Stimulated activated CD8-positive, alpha-beta memory T cell treated with anti-CD3 and anti-CD28 coated beads, Interleukin-15, amount 100 ng/mL, for 48 hours (primary cell): ENCODE data around the gene FAS.
"Not testable (repeated sequence)": the region's sequence is repeated elsewhere in the genome, so short reads cannot be mapped to it uniquely, and the experiment has no call there.

Experiments
- DNase-seq, 2 donors: peaks; one replicate each; pipeline ENCODE4 v3.0.0-alpha.2; 2020; ENCODE audit warnings: low read depth in 2 of 2

The FAS gene

GRCh38 chr10:88992921-88993524 lies 2.4 kb downstream of the FAS start:
- DNase-seq, result no peak

DNA sequence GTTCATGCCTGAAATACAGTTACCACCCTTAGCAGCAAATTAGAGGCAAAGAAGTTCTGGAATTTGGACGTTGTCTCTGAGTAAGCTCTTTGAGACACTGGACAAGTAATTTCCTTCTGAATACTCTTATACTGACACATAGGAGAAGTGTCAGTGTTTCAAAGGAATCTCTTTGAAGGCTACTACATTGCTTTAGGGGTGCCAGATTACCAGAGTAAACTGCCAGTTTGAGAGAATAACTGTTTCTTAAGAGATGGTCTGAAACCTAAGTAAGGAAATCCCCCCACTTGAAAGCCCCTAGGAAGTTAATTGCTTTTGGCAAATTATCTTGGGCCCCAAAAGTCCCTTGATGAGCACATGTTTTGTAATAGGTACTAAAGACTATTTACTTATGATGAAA lies 3.4 kb downstream of the FAS start:
- no peak for DNase-seq

- DNase-seq, result no peak
Observed at GRCh38 chr10:88995156-88995876, 4.7 kb downstream of the FAS start.

DNA sequence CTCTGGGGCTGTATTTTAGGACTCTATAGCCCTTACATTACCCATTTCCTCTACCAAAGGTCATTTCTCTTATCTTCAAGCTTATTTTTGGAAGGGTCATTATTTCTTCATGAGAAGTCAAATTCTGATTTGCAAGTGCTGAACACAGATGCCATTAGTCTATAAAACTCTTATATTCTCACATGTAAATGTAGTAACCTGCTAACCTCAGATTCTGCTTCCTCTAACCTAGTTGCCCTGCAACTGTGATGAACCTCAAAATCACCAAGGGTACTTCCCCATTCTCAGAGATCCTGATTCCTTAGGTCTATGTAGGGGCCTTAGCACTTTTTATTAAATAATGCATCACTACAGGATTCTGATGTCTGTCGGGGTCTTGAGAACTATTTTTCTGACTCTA lies 6.3 kb downstream of the FAS start:
- DNase-seq, result no peak

DNA sequence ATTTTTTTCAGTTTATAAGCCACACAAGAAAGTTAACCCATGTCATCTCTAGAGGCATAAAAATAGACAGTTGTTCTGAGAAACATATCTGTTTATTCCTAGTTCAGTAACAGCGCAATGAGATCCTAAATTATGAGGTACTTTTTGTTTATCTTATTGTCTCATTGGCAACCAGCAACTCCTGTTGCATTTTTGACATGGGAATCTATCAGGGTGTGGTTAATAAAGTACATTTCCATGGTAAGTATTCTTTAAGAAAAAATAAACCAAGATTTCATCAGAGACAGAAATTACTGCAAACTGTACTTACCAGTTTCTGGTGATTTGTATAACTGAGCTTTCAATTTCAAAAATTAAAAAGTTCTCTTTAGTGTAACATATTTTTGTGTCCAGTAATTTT lies 9.0 kb downstream of the FAS start:
- no peak for DNase-seq

DNA sequence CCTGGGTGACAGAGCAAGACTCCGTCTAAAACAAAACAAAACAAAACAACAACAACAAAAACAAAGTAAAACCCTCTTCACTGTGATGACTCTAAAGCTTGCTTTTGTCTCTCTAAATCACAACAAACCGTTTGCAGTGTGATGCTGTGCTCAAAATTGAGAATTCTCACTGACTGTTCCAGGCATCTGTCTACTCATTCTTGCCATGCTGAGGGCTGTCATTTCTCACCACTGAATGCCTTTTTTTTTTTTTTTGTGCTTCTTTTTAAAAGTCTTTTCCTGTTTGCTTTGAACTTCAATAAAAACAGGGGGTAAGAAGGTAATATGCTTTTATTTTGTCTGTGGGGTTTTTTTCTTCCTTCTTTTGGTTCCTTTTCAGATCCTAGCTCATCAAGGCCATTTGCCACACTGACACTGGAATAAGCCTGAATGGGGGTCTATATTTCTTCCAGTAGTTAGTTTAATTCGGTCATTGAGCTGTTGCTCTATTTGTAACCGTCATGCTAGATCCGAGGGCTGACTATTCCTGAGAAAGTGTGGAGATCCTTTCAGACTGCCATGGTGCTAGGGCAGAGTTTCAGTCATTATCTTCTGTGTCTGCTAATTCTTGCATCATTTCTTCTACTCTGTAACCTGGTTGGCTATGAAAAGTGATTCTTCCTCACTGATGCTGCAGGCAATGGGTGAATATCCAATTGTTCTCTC lies 10.6 kb downstream of the FAS start:
- DNase-seq, result no peak

- no peak for DNase-seq
Observed at GRCh38 chr10:89001729-89002072, 11.1 kb downstream of the FAS start.

DNA sequence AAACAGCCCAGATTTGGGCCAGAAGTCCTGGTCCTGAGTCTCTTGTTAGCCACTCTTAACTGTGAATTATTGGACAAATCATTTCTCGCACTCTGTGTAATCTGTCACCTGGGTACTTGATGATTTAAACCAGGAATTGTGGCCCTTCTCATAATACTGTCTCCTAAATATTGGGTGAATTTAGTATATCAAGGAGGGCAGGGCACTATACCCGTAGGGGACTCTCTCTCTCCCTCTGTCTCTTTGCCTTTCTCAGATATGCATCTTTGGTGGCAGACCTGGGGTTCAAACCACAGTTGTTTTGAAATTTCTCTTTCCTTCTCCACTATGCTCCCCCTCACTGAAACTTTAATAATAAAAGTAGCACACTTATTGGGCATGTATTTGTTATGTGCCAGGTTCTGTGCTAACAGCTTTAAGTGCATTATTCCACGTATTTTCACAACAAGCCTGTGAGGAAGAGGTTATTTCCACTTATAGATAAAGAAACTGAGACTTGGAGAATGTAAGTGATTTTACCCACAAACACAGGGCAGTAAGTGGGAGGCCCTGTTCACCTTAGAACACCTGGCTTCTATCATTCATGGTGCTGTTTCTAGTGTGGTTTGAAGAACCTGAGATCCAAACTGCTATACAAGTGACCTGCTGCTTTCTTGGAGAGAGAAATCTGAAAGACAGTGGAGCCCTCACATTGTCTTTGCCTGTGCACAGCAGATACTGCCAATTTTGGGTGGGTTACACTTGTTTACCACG lies 11.8 kb downstream of the FAS start:
- DNase-seq, result no peak

DNA sequence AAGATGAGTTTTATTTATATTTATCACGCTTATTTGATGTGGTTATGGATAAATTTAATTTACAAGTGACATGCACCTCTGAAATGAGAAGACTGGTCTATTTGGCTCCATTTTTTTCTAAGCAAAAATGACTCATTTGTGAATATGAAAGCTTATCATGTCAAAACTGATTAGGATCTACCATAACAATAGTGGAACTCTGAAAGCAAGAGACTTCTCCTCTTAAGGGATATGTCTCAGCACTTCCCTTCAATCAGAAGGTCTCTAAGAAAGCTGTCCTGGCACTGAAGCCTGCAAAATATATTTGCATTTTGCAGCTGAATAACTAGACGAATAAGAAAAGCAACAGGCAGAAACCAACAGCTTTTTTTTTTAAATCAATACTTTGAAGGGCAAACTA lies 12.7 kb downstream of the FAS start:
- DNase-seq, result no peak

GRCh38 chr10:89007129-89007893 lies 16.7 kb downstream of the FAS start:
- DNase-seq, result no peak

DNA sequence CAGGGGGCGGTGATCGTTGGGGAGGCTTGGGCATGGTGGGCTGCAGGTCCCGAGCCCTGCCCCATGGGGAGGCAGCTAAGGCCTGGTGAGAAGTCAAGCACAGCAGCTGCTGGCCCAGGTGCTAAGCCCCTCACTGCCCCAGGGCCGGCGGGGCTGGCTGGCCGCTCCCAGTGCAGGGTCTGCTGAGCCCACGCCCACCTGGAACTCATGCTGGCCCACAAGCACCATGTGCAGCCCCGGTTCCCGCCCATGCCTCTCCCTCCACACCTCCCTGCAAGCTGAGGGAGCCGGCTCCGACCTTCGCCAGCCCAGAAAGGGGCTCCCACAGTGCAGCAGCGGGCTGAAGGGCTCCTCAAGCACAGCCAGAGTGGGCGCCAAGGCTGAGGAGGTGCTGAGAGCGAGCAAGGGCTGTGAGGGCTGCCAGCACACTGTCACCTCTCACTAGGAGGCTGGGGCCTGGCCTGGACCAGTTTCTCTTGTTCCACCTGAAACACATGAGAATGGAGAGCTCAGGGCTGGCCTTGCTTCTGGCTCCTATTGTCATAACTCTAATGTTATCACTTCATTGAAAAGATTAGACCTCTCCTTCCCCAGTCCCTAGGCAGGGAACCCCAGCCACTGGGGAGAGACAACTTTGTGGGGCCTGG lies 28.2 kb downstream of the FAS start:
- DNase-seq, result not testable (repeated sequence)

GRCh38 chr10:89019569-89020327 lies 29.1 kb downstream of the FAS start:
- no peak for DNase-seq

DNA sequence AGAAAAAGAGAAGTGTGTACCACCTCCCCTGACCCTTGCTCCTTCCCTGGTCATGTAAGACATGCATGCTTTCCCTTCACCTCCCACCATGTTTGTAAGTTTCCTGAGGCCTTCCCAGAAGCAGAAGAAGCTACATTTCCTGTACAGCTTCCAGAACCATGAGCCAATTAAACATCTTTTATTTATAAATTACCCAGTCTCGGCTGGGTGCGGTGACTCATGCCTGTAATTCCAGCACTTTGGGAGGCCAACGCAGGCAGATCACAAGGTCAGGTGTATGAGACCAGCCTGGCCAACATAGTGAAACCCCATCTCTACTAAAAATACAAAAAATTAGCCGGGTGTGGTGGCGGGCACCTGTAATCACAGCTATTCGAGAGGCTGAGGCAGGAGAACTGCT lies 30.9 kb downstream of the FAS start:
- not testable (repeated sequence) for DNase-seq

DNA sequence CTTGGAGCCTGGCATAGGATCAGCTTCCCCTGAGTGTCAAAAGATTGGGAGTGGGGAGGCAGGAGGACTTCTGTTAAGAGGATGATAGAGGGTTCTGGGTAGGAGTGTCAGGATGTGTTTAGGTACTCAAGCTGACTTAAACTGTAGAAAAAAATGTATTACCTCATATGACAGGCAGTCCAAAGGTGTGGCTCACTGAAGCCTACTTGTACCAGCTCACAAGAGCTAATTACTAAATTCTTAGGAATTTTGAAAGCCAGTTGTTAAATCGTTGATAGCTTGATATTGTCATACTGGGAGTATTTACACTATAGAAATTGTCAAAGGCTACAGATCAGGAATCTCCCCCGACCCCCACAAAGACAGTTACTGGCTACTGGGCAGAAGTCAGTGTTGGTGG lies 32.1 kb downstream of the FAS start:
- no peak for DNase-seq

- DNase-seq, result no peak
Observed at GRCh38 chr10:89025453-89025852, 34.9 kb downstream of the FAS start.

DNA sequence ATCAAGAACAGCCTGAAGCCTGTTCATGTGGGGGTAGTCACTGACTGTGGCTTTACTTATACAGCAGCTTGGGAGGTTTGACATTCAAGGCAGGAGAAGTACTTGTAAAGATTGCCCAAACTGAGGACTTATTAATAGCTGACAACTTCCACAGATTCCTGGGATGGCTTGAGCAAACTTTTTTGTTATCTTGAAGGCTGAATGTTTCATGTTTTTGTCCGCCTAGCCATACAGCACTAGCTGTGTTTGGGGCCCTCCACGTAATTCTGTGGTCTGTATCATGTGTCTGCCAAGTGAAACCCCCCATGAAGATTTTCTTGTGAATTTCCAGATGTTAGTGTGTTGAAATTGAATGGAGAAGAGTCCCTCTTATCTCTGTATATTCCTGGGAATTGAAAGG lies 38.6 kb downstream of the FAS start:
- DNase-seq, result no peak

DNA sequence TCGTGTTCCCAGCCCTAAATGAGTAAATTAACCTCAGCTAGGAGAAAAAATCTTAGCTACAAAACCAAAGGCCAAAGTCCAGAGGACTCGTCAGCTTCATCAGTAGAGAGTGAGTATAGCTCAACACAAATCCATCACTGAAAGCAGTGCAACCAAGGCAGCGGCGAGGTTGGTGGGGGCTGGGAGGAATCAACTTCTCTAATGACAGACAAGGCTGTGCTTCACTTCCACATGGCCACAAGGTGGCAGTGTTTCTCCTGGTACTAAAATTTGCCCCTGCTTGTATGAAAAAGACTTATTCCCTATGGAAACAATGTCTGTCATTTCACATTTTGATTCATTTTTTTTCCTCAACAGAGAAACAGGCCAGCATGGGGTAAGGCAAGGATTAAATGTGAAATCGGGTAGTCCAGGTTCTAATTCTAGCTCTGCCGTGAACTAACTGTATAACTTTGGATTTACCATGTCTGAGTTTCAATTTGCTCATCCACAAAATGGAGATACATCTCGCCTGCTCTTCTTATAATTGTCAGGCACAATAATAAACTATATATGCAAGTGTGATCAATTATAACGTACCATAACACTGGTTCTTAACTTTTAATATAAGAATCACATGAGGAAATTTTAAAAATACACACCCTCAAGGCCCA lies 39.3 kb downstream of the FAS start:
- peak; percentile 36 to 42 for DNase-seq

- no peak for DNase-seq
Observed at GRCh38 chr10:89030791-89031190, 40.2 kb downstream of the FAS start.

DNA sequence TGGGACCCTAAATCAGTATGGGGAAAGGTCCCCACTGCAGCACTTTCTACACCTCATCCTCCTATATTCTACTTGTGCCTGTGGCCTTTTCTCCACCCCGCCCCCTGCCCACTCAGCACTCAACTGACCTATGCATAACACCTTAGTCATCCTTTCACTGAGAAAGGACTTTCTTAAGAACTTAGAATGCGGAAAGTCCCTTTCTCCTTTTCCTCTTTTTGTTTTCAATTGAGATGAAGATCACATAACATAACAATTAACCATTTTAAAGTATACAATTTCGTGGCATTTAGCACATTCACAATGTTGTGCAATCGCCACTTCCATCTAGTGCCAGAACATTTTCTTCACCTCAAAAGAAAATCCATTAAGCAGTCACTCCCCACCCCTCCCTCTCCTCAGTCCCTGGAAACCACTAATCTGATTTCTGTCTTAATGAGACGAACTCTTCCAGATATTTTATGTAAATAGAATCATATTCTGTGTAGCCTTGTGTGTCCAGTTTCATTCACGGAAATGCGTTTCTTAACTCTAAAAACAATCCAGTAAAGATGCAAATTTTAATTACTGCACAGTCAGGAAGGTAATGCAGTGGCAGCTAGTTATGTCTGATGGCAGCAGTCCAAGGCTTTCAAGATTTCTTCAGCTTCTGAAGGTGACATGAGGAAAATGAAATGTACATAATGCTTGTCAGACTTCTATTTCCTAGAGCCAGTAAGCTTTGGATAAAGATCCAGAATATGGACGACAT lies 41.7 kb downstream of the FAS start:
- peak; percentile 60 to 63 for DNase-seq
